Chondrocyte (in vitro differentiated cells): ENCODE results near the gene PIK3AP1. TPM values are rescaled to one million over a fixed set of nuclear protein-coding genes. Genes with fewer than 3 reads are reported as not detected.

Experiments
- DNase-seq: peaks from one replicate; pipeline ENCODE4 v3.0.0; 2021; ENCODE audit warnings: mixed read lengths, low spot score
- H3K27ac Mint-ChIP-seq: one replicate; pipeline ENCODE4 v1.8.0; 2021; ENCODE audit warnings: mild to moderate bottlenecking, moderate library complexity, mixed read lengths; ENCODE audit not compliant: unreplicated experiment
- H3K27me3 Mint-ChIP-seq: 2 replicates; pipeline ENCODE4 v1.8.0; 2021; ENCODE audit warnings: low read depth, mixed read lengths
- H3K36me3 Mint-ChIP-seq: 2 replicates; pipeline ENCODE4 v1.8.0; 2021; ENCODE audit warnings: low read depth, mixed read lengths
- H3K4me1 Mint-ChIP-seq: 2 replicates; pipeline ENCODE4 v1.8.0; 2021; ENCODE audit warnings: low read depth, mild to moderate bottlenecking, mixed read lengths
- H3K4me3 Mint-ChIP-seq: one replicate; pipeline ENCODE4 v1.8.0; 2021; ENCODE audit warnings: mild to moderate bottlenecking, moderate library complexity, mixed read lengths; ENCODE audit not compliant: unreplicated experiment
- H3K9me3 Mint-ChIP-seq: 2 replicates; pipeline ENCODE4 v1.8.0; 2021; ENCODE audit warnings: low read depth, mixed read lengths
- CTCF ChIP-seq: fragments of 200-600 bp; sonication (generic); IDR thresholded peaks from 2 replicates; pipeline ENCODE4 v1.5.0; 2021; ENCODE audit warnings: antibody characterized with exemption, mild to moderate bottlenecking, moderate library complexity
- total RNA-seq: library from RNA; stranded (reverse); gene quantifications from 3 replicates; pipeline ENCODE4 v1.2.1, GENCODE V29; 2021

Gene PIK3AP1
- total RNA-seq, 1 donor from 2014 or later, result 9.9 TPM

DNA sequence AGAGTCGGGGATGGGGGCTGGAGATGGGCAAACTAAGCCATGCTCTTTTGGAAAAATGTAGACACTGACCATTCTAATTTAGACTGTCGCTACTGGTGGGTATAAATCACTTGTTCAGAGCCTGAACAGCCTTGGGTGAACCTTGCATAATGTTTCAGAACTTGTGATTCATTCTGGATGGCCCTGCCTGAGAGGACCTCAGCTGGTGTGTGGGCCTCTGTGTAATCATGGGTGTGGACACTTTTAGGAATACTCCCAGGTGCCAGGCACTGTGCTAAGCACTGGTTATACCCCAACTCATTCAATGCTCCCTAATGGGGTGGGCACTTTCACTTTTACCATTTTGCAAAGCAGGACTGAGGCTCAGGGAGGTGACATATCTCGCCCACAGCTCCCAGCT is 106.7 kb downstream of the PIK3AP1 start:
- Mint-ChIP-seq H3K4me1 (peaks cover 13% of the 10 kb centered on the region), H3K4me3 (no peak overlapping the region), H3K9me3 (no peaks in the 10 kb centered on the region), H3K27ac (no peak overlapping the region), H3K36me3 (peaks cover 6% of the 10 kb centered on the region), H3K27me3 (no peaks in the 10 kb centered on the region)
- no peak for DNase-seq
- TF ChIP-seq CTCF, result no peak

DNA sequence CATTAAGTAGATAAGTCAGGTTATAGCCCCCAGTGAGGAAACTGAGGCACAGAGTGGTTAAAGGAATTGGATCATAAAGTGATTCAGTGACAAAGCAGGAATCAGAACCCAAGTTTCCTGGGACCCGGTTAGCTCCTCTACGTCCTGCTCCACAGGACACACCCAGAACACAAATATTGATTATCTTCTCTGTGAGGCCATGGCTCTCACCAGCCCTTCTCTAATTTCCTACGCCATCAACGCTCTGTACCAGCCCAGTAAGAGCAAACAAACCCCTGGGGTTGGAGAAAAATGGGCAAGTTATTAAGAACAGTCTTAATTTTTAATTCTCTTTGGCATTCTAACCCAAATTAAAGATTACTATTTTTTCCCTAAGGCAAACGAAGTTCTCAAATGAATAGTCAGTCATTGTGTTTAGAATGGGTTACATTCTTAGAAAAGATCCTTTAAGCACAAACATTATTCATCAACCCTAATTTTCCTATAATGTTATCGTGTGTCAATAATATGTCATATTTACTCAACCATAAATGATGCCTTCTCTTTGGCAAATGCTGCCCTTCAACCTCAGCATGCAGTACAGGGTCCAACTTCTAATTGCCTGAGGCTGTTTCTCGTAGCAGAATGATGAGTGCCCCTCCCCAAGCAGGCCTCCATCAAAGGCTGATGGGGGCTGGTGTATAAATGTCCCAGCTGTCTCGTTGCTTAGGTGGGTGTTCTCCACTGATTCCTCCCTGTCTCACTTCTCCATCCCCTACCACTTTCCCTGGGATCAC is 108.1 kb downstream of the PIK3AP1 start:
- Mint-ChIP-seq H3K36me3 (peaks cover 6% of the 10 kb centered on the region), H3K27ac (no peak overlapping the region), H3K4me3 (no peak overlapping the region), H3K9me3 (no peaks in the 10 kb centered on the region), H3K4me1 (peaks cover 12% of the 10 kb centered on the region), H3K27me3 (no peaks in the 10 kb centered on the region)
- no peak for TF ChIP-seq CTCF
- no peak for DNase-seq

DNA sequence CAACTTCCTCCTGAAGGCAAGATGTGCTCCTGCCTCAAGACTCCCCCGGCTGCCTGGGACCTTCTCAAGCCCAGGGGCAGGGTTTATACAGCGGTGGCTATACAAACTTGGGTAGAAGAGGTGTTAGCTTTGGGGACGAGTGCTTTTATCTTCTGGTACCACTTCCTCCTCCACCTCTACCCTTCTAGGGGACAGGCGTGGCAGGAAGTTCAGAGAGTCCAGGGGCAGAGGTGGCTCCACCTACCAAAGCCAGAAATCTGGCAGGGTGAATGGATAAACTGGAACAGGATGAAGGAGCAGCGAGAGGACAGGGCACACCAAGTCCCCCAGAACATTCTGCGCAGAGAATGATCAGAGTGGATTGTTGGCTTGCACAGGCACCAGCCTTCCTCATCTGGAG is 109.5 kb downstream of the PIK3AP1 start:
- Mint-ChIP-seq H3K27ac (no peak overlapping the region), H3K36me3 (peaks cover 8% of the 10 kb centered on the region), H3K4me1 (peaks cover 25% of the 10 kb centered on the region), H3K27me3 (no peaks in the 10 kb centered on the region), H3K4me3 (no peak overlapping the region), H3K9me3 (no peaks in the 10 kb centered on the region)
- no peak for DNase-seq
- no peak for TF ChIP-seq CTCF

DNA sequence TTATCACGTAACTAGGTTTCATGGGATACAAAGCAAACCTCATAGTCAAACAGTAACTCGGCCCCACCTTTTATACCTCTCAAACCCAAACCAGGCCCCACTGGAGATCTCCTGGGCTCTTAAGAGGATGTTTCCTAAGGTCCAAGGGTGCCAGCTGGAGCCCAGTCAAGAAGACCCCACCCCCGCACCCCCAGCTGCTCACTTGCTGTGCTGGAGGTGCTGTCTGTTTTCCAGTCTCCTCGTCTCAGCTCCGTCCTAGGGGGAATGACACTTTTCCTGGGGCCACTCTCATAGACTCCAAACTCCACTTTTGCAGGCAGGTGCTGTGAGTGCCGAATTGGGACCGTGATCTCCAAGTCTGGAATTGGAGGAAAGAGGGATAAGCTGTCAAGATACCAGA is 110.8 kb downstream of the PIK3AP1 start:
- Mint-ChIP-seq H3K27ac (no peak overlapping the region), H3K9me3 (no peaks in the 10 kb centered on the region), H3K36me3 (peaks cover 3% of the 10 kb centered on the region), H3K4me3 (no peak overlapping the region), H3K27me3 (no peaks in the 10 kb centered on the region), H3K4me1 (peaks cover 19% of the 10 kb centered on the region)
- no peak for TF ChIP-seq CTCF
- DNase-seq, result no peak

- no peak overlapping the region for H3K27ac Mint-ChIP-seq
These were observed 111.5 kb downstream of the PIK3AP1 start for GRCh38 chr10:96608805-96609204.

More at GRCh38 chr10:96608805-96609204, 111.5 kb downstream of the PIK3AP1 start:
- DNase-seq, result no peak
- no peak overlapping the region for H3K4me3 Mint-ChIP-seq
- H3K36me3 Mint-ChIP-seq, result peaks cover 2% of the 10 kb centered on the region
- H3K27me3 Mint-ChIP-seq, result no peaks in the 10 kb centered on the region
- peaks cover 15% of the 10 kb centered on the region for H3K4me1 Mint-ChIP-seq
- no peak for TF ChIP-seq CTCF
- H3K9me3 Mint-ChIP-seq, result no peaks in the 10 kb centered on the region
